NCI-H2171 treated with DMSO at 0.1 percent for 48 hours (cell line): Measurements from ENCODE around the gene RAB7A.

Source experiments
- DNase-seq: peaks from one replicate; lab custom pipeline; 2025; lab: John Stamatoyannopoulos, UW

RAB7A gene

DNA sequence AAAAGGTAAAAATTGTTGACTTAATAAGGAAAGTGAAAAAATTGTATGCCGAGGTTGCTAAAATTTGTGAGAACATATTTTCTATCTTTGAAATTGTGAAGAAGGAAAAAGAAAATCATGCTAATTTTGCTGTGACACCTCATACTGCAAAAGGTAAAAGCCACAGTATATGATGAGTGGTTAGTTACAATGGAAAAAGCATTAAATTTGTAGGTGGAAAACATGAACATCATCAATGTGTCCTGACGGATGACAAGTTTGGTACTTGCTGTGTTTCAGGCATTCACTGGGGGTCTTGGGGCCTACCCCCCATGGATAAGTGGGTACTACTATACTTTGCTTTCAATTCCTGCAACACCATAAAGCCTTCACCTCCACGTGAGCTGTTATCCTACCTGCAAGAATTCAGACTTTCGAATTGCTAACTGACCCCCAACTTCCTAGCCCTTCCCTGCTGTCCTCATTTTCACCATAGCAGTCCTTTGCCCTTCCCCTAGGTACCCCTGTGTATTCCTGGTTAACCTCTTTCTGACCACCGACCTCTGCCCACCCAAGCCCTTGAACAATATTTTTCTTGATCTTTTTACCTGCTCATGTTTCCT lies 62.4 kb downstream of the RAB7A start:
- DNase-seq: no peak

DNA sequence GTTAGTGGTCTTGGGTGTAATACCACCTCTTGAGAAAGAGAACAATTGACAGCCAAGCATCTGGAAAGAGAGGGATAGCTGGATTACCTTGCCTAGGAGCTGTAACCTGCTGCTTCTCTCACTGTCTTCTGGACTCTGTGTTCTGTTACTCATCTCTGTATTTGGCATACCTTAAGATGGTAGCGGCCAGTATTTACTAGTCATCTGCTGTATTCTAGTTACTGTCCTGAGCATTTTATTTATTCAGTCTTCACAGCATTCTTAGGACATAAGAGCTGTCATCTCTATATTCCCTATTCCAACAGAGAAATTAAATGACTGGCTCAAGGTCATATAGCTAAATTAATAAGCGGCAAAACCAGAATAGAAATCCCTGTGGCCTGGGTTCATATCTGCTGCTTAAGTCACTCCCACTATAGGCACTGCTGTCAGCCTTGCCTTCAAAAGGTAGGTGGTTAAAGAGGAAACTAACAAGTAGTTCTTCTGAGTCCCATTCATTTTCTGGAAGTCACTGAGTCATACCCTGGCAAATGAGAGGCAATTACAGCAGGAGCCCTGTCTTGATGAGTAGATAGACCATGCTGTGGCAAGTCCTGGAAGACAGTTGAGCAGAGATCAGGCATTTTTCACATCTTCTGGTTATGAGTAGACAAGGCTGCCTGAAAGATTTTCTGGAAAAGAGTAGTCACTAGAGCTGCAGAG lies 68.2 kb downstream of the RAB7A start:
- no peak for DNase-seq

DNA sequence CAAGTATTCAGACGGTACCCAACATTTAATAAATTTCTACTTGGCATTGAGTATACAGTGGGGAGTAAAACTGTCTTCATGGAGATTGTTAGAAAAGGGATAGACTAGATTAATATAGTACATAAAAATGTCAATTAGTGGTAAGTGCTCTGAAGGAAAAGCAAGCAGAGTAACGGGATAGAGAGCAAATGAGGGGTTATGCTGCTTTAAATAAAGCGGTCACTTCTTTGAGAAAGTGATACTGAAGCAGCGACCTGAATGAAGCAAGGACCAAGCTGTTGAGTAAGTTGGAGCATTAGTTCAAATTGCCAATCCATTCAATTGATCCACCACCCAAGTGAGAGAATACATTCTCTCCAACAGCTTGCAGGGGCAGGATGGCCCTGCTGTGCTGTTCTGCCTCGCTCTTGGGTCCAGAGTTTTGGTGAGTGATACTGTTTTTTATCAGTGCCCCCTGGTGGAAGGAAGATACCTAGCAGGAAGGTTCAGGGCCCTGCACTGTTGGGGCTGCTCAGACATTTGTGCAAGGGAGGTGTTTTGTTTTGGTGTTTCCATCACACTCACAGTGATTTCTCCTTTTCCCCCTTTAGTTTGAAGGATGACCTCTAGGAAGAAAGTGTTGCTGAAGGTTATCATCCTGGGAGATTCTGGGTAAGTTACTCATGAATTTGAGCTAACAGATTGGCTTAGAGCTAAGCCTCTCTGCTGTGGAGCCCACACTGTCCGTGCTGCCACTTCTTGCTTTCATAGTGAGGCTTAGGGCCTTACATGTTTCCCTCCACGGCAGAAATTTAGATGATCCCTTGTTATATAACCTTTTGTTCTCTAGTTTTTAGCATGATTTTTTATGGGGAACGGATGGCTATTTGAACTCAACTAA lies 69.0 kb downstream of the RAB7A start:
- peak; percentile 54 for DNase-seq

DNA sequence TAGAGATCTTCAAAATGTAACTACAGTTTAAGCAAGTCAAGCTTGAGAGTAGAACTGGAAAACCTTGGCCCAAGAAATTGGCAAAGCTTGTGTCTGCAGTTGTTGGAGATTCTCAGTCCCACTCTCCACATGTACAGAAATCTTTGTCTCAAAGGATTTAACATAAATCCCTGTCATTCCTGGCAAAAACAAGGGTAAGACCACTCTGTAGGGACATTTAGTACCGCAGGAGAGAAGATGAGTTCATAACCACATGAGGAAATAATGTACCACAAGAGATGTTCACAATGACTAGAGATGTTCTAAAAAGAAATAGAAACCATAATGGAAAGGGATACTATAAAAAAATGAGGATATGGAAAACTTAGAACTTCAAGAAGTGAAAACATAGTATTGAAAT lies 73.7 kb downstream of the RAB7A start:
- no peak for DNase-seq

GRCh38 chr3:128800241-128801187 lies 74.5 kb downstream of the RAB7A start:
- no peak for DNase-seq

- DNase-seq: no peak
These were observed 75.9 kb downstream of the RAB7A start for GRCh38 chr3:128801779-128802380.

DNA sequence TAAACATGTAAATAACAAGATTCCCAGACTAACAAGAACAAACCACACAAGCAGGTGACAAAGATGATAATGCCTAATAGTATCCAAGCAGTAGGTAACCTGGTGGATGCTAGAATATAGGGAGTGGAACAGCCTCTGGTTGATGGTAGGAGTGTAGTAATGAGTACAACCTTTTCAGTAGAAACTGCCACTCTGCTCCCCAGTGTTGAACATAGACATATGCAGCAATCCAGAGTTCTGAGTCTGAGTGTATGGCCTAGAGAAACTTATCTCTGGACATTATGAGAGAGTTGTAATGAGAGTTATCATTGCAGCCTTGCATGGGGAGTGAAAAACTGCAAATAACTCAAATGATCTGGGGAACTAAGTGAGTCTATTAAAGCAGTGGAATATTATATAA lies 77.3 kb downstream of the RAB7A start:
- DNase-seq: no peak

- no peak for DNase-seq
These were observed 78.2 kb downstream of the RAB7A start for GRCh38 chr3:128804017-128804810.

GRCh38 chr3:128804811-128805155 lies 78.8 kb downstream of the RAB7A start:
- no peak for DNase-seq

DNA sequence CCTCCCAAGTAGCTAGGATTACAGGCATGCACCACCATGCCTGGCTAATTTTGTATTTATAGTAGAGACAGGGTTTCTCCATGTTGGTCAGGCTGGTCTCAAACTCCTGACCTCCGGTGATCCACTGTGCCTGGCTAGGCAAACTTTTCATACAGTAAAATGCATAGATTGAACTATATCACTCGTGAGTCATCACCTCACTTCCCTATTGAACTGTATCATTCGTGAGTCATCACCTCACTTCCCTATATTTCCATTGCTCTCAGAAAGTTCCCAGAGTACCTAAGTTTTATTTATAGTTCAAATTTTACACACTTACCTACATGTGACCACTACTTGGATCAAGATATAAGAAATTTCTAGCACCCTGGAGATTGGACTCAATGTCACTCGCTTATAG lies 79.8 kb downstream of the RAB7A start:
- no peak for DNase-seq

DNA sequence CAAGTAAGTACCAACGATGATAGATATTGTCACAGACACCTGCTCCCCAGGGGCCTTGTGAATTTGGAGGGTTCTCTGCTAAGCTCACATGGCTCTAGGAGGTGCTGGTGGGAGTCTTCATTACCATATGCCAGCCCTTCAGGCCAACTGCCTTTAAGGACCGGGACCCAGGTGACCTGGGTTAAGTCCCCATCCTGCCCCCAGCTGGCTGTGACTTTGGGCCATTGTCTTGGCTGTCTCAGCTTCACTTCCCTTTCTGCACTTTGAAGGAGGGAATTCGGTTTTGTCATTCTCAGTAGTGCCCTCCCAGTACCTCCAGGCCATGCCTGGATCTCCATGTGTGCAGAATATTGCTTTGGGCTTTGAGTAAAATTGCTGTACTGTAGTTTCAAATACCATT lies 80.6 kb downstream of the RAB7A start:
- no peak for DNase-seq

GRCh38 chr3:128807186-128807830 lies 81.3 kb downstream of the RAB7A start:
- no peak for DNase-seq

GRCh38 chr3:128808672-128809071 lies 82.7 kb downstream of the RAB7A start:
- no peak for DNase-seq

DNA sequence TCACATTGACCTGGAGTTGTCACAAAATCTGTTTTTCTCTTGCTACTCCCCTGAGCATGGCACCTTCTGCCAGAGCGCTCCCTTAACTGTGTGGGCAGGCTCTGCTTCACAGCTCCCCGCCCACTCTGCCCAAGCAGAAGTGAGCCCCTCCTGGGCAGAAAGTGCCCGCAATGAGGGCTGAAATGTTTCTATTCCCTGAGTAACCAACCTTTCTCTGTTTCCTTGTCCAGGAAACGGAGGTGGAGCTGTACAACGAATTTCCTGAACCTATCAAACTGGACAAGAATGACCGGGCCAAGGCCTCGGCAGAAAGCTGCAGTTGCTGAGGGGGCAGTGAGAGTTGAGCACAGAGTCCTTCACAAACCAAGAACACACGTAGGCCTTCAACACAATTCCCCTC lies 87.1 kb downstream of the RAB7A start:
- DNase-seq: no peak

GRCh38 chr3:128814060-128814459 lies 88.1 kb downstream of the RAB7A start:
- DNase-seq: no peak

GRCh38 chr3:128814519-128815317 lies 88.7 kb downstream of the RAB7A start:
- DNase-seq: no peak

GRCh38 chr3:128815318-128816064 lies 89.5 kb downstream of the RAB7A start:
- DNase-seq: no peak

GRCh38 chr3:128818186-128818787 lies 92.3 kb downstream of the RAB7A start:
- DNase-seq: no peak
